ENCODE measurements around the gene PLA2G4D.

The PLA2G4D gene

GRCh38 chr15:42027521-42027920 lies 66.8 kb downstream of the PLA2G4D start:
- Histone ChIP-seq H3K79me2 (ENCODE audit: insufficient read depth, low read length) (no peaks in the 10 kb centered on the region), H3K9me2 (replicated peaks; ENCODE audit: insufficient read depth, low read length) (no peaks in the 10 kb centered on the region), H2AFZ (ENCODE audit: low read depth, low read length, severe bottlenecking) (no peak overlapping the region), H3K9ac (ENCODE audit: low read length) (no peak overlapping the region), H3F3A (ENCODE audit: insufficient read depth) (no peaks in the 10 kb centered on the region), H3K9me3 (ENCODE audit: insufficient read depth, low read length) (no peaks in the 10 kb centered on the region), H3K36me3 (ENCODE audit: low read length) (no peaks in the 10 kb centered on the region), H4K20me1 (ENCODE audit: low read depth, low read length) (no peaks in the 10 kb centered on the region), H3K4me3 (ENCODE audit: insufficient read depth, low read length, poor library complexity, severe bottlenecking) (no peak overlapping the region), H3K27ac (ENCODE audit: low read depth, low read length) (no peak overlapping the region), H3K27me3 (ENCODE audit: low read length) (0 out of 2 replicates have a peak, but pooled peaks cover 3% of the 10 kb centered on the region), H3K4me2 (ENCODE audit: low read depth, low read length, poor library complexity, severe bottlenecking) (no peak overlapping the region)
- TF ChIP-seq EZH2phosphoT487 (conservative IDR thresholded peaks at IDR 0.05; ENCODE audit: low read length) = no peak
- no peak for TF ChIP-seq CTCF (IDR thresholded peaks at IDR 0.05; ENCODE audit: insufficient read depth, low read length, poor library complexity, severe bottlenecking)

GRCh38 chr15:42024303-42024702 lies 70.1 kb downstream of the PLA2G4D start:
- H3K36me3 ChIP-seq (ENCODE audit: low read length) = no peaks in the 10 kb centered on the region
- H3K9ac ChIP-seq (ENCODE audit: low read length) = no peak overlapping the region
- H3K9me2 ChIP-seq (replicated peaks; ENCODE audit: insufficient read depth, low read length) = no peaks in the 10 kb centered on the region
- H3K4me2 ChIP-seq (ENCODE audit: low read depth, low read length, poor library complexity, severe bottlenecking) = no peak overlapping the region
- H3K27me3 ChIP-seq (ENCODE audit: low read length) = 0 out of 2 replicates have a peak, but pooled peaks cover 3% of the 10 kb centered on the region
- H3K79me2 ChIP-seq (ENCODE audit: insufficient read depth, low read length) = no peaks in the 10 kb centered on the region
- no peaks in the 10 kb centered on the region for H4K20me1 ChIP-seq (ENCODE audit: low read depth, low read length)
- H2AFZ ChIP-seq (ENCODE audit: low read depth, low read length, severe bottlenecking) = no peak overlapping the region
- no peaks in the 10 kb centered on the region for H3F3A ChIP-seq (ENCODE audit: insufficient read depth)
- H3K4me3 ChIP-seq (ENCODE audit: insufficient read depth, low read length, poor library complexity, severe bottlenecking) = no peak overlapping the region
- no peaks in the 10 kb centered on the region for H3K9me3 ChIP-seq (ENCODE audit: insufficient read depth, low read length)
- TF ChIP-seq CTCF (IDR thresholded peaks at IDR 0.05; ENCODE audit: insufficient read depth, low read length, poor library complexity, severe bottlenecking) = no peak
- no peak overlapping the region for H3K27ac ChIP-seq (ENCODE audit: low read depth, low read length)

DNA sequence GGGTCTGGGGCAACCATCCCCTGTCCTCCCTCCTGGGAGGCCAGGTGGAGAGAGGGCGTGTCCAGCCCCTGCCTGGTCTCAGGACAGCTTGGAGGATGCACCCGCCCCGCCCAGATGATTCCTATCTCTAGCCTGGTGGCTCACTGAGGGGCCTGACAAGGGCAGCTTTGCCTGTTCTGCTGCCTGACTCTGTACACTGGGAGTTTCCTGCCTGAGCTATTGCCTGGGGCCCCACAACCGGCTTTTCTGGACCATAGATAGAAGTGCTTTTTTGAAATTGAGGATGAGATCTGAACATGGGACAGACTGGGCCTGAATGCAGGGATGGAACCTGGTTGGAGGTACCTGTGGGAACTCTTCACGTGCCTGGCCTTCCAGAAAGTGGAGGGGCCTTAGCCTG lies 72.8 kb downstream of the PLA2G4D start:
- H3K79me2 ChIP-seq (ENCODE audit: insufficient read depth, low read length) = no peaks in the 10 kb centered on the region
- no peaks in the 10 kb centered on the region for H3K9me3 ChIP-seq (ENCODE audit: insufficient read depth, low read length)
- H3K9me2 ChIP-seq (replicated peaks; ENCODE audit: insufficient read depth, low read length) = no peaks in the 10 kb centered on the region
- H3F3A ChIP-seq (ENCODE audit: insufficient read depth) = no peaks in the 10 kb centered on the region
- no peaks in the 10 kb centered on the region for H3K27me3 ChIP-seq (ENCODE audit: low read length)
- no peak overlapping the region for H2AFZ ChIP-seq (ENCODE audit: low read depth, low read length, severe bottlenecking)
- H3K36me3 ChIP-seq (ENCODE audit: low read length) = no peaks in the 10 kb centered on the region
- no peak overlapping the region for H3K27ac ChIP-seq (ENCODE audit: low read depth, low read length)
- H3K4me3 ChIP-seq (ENCODE audit: insufficient read depth, low read length, poor library complexity, severe bottlenecking) = no peak overlapping the region
- H3K9ac ChIP-seq (ENCODE audit: low read length) = no peak overlapping the region
- no peak overlapping the region for H3K4me2 ChIP-seq (ENCODE audit: low read depth, low read length, poor library complexity, severe bottlenecking)
- TF ChIP-seq EZH2phosphoT487 (conservative IDR thresholded peaks at IDR 0.05; ENCODE audit: low read length) (no peak), CTCF (IDR thresholded peaks at IDR 0.05; ENCODE audit: insufficient read depth, low read length, poor library complexity, severe bottlenecking) (no peak)
- H4K20me1 ChIP-seq (ENCODE audit: low read depth, low read length) = no peaks in the 10 kb centered on the region
